GM20431 (cell line): Measurements from ENCODE around the gene ZNF334.

Experiments
- in situ Hi-C: fragments of 300-500 bp; cut with MseI, MboI; formaldehyde crosslinking; loops from one replicate; pipeline ENCODE4 v1.15.0; 2020; ENCODE audit warnings: low sequenced_read_pairs; ENCODE audit not compliant: unreplicated experiment

The ZNF334 gene

DNA sequence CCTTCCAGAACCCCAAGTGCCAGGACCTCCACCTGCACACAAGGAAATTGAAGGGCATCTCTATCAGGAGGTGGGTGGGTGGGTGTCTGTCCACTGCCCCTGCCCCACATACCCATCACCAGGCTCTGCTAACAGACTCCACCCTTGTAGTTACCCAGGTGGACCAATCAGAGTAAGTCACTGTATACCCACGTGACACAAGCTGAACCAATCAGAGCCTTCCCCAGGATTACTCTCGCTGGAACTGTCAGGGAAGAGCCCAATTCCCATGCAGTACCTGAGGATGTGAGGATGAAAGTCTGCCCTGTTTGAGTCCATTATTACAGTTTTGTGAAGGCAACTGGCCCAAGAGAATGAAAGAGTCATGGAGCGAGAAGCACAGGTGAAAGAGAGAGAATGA is 32.9 kb upstream of the ZNF334 start:
- in situ Hi-C loops = no loop called here

DNA sequence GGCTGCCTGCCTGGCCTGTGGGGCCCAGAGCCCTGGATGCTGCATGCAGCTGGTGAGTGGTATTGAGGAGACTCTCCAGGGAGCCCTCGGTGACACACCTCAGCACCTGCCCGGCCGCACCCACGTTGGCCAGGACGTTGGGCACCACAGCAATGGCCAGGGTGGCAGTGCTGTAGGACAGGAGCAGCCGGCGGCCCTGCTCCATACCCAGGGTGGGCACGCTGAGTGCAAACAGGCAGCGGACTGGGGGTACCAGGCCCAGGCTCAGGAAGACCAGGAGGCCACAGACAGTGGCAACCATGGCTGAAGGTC is 32.4 kb upstream of the ZNF334 start:
- in situ Hi-C loops = no loop called here

DNA sequence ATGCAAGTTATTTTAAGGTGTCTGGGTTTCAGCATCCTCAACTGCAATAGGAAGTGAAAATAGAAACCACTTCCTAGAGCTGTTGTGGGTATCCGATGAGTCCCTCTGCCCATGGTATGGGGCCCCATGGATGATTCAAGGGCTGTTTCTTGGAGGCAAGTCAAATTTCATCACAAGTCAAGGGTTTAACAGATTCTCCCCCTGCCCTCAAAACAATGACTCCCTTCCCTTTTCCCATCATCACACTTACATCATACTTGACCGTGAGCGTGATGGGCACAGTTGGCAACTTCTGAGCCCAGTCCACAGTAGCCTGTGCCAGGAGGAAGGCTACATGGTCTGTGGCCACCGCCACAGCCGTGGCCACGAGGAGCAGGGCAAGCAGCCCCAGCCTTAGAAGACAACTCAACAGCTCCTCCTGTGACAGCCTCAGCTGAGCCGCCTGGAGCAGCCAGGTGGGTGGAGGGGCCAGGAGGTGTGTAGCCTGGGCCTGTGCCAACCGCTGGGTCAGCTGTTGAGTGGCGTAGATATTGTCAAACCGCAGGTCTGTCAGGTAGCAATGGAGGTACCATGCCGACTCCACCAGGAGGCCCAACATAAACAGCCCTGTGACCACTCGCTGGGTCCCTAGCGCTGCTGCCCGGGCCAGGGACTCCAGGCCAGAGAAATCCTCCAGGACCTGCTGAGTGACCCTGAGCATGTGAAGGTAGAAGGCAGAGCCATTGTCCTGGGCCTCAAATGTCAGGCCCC is 31.9 kb upstream of the ZNF334 start:
- in situ Hi-C loops = no loop called here

GRCh38 chr20:46544576-46544975 is 31.2 kb upstream of the ZNF334 start:
- in situ Hi-C loops = no loop called here

DNA sequence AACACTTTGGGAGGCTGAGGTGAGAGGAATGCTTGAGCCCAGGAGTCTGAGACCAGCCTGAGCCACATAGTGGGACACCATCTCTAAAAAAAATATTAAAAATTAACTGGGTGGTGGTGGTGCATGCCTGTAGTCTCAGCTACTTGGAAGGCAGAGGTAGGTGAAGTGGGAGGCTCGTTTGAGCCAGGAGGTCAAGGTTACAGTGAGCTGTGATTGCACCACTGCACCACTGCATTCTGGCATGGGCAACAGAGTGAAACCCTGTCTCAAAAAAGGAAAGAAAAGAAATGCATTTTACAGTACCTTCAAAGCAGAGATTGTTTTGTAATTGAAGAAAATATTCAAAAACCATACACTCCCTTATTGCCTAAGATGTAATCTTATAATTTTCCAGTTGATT is 30.6 kb upstream of the ZNF334 start:
- in situ Hi-C loops = no loop called here

- in situ Hi-C loops = no loop called here
These were observed 29.7 kb upstream of the ZNF334 start for GRCh38 chr20:46543033-46543432.

DNA sequence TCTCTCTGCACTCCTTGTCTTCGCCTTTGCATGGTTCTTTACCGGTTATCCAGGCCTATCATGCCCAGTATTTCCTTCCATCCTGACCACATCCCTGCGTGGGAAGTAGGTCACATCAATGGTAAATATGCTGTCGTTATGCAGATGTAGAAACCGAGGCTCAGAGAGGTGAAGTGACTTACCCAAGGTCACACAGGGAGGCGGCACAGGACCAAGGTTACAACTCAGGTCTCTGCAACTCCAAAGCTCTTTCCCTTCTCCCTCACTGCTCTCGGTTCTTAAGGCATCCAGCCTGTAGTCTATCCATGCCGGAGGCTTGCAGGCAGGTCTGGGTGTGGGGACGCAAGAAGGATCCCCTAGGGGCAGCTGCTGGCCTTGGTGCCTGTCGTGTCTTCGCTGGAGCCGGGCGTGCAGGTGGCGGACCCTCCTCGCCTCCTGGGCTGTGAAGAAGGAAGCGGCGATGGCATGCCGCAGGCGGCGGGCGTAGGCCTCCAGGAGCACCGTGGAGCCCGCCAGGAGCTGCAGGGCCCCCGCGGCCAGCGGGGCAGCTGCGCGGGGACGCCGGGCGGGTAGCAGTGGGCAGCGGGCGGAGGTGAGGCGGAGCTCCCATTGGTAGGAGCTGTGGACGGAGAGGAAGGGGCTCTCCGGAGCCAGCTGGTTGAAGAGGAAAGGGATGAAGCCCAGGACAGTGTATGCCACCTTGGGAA is 28.0 kb upstream of the ZNF334 start:
- in situ Hi-C loops = no loop called here

DNA sequence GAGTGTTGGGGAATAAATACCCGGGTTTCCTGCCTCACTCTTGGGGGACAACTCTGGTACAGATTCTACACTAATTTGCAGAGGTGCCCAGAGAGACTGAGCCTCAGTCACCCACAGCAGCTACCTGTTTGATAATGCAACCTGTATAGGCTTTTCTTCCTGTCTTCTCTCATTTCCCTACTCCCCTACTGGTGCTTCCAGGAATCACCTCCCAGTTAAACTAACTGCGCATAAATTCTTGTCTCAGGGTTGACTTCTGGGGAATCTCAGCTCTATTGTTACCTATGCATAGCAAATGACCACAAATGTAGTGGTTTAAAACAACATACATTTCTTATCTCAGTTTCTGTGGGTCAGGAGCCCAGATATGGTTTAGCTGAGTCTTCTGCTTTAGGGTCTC is 25.8 kb upstream of the ZNF334 start:
- in situ Hi-C loops = no loop called here

DNA sequence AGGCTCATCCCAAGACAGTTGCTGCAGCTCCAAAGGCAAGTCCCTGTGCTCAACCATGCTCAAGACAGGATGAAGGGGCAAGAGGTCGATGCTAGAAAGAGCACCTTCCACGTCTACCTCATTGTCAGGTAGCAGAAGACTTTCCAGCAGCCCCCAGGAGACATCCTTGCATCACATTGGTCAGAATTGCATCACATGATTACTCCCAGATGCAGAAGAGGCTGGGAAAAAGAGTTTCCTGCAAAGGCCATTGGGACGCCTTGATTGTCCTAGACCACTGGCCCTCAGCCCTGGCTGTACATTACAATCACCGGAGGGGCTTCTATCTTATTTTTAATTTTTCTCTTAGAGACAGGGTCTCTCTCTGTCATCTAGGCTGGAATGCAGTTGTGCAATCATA is 17.3 kb upstream of the ZNF334 start:
- in situ Hi-C loops = no loop called here

DNA sequence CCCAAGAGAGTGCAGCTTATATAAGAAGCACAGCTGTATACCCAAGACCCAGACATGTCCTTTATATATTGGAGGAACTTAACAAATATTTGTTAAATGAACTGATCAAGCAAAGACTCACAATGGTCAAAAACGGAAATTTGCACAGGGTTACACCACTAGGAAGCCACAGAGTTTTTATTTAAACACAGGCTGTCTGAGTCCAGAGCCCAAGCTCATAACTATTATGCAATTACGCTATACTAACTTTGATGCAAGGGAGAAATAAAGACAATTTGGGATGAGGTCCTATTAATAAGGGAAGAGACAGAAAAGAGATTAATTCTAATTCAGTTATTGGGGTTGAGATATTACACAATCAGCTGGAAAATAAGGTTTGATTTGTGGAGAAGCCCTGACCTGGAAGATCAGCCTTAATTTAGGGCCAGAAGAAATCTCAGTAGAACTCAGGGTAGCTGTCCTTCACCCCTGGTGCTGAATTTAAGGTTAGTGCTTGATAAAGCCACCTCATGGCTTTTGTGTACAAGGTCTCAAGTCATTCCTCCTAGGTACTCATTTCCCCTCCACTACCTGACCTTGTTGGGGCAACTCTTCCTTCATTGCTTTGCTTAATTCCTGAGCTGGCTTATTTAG is 10.5 kb upstream of the ZNF334 start:
- in situ Hi-C loops = loop anchor here (10.0 kb wide), 1 partner anchor 161 kb away; the partner anchor contains the start of gene TP53RK

GRCh38 chr20:46523108-46523507 is 9.7 kb upstream of the ZNF334 start:
- in situ Hi-C loops = loop anchor here (10.0 kb wide), 1 partner anchor 162 kb away; the partner anchor contains the start of gene TP53RK

- in situ Hi-C loops = loop anchor here (10.0 kb wide), 1 partner anchor 164 kb away; the partner anchor contains the start of gene TP53RK
These were observed 7.7 kb upstream of the ZNF334 start for GRCh38 chr20:46520976-46521579.

DNA sequence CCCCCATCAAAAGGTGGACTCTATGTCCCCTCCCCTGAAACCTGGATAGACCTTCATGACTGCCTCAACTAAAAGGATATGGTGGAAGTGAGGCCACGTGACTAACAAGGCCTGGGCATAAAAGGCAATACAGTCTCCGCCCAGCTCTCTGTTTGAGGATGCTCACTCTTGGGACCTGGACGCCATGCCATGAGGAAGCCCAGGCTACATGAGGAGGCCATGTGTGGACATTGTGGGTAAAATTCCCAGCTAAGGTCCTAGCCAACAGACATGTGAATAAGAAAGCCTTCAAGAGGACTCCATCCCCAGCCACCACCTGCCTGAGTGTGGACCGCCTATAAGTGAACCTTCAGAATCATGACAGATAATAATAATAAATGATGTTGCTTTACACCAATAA is 7.2 kb upstream of the ZNF334 start:
- in situ Hi-C loops = loop anchor here (10.0 kb wide), 1 partner anchor 164 kb away; the partner anchor contains the start of gene TP53RK

DNA sequence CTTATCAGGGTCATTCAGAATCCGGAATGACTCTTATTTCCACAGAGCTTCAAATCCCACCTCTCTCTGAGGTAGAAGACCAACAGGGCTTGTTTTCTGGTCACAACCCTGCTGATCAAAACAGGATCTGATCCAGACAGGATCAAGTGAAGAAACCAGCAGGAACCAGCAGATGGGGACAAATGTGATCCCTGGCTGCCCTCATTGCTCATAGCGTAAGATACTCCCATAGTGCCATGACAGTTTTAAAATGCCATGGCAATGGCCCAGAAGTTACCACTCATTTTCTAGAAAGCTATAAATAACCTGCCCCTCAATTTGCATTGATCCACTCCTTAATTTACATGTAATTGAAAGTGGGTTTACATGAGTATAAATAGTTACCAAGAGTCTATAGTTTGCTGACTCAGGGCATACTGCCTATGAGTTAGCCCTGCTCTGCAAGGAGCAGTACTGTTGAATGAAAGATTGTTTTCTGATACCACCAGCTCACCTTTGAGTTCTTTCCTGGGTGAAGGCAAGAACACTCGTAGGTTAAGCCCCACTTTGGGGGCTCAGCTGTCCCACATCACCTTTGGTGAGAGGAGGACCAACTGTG is 6.2 kb upstream of the ZNF334 start:
- in situ Hi-C loops = loop anchor here (10.0 kb wide), 1 partner anchor 165 kb away; the partner anchor contains the start of gene TP53RK

GRCh38 chr20:46509523-46509922 is 3.8 kb downstream of the ZNF334 start:
- in situ Hi-C loops = no loop called here

GRCh38 chr20:46507760-46508407 is 5.5 kb downstream of the ZNF334 start:
- in situ Hi-C loops = no loop called here

- in situ Hi-C loops = no loop called here
These were observed 7.9 kb downstream of the ZNF334 start for GRCh38 chr20:46505506-46505905.

DNA sequence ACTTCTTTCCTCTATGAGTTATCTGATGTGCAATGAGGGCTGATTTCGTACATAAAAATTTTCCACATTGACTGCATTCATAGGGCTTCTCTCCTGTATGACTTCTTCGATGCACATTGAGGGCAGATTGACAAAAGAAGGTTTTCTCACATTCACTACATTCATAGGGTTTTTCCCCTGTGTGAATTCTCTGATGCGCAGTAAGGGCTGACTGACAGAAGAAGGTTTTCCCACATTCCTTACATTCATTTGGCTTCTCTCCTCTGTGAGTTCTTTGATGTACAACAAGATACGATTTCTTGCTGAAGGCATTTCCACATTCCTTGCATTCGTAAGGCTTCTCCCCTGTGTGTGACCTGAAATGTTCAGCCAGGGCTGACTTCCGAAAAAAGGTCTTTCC is 11.4 kb downstream of the ZNF334 start:
- in situ Hi-C loops = no loop called here

DNA sequence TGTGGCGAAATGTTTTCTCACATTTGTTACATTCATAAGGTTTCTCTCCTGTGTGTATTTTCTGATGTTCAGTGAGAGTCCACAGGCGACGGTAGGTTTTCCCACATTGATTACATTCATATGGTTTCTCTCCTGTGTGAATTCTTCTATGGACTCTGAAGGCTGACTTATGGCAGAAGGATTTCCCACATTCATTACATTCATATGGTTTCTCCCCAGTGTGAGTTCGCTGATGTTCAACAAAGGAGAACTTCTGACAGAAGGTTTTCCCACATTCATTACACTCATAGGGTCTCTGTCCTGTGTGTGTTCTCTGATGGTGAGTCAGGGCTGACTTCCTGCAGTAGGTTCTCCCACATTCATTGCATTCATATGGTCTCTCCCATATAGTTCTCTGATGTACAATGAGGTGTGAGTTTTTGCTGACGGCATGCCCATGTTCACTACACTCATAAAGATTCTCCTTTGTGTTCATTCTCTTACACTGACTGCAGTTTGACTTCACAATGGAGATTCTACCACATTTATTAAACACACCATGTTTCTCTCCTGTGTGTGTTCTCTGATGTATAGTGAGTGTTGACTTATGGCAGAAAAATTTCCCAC is 11.9 kb downstream of the ZNF334 start:
- in situ Hi-C loops = no loop called here
